T1000 (cell line): ENCODE data around the gene PELI1.
A peak's percentile ranks its signal among the peaks of the same experiment; 100 is the strongest.
"Not testable (repeated sequence)": the region's sequence is repeated elsewhere in the genome, so short reads cannot be mapped to it uniquely, and the experiment has no call there.

Experiments
- DNase-seq: peaks from one replicate; lab custom pipeline; 2025; ENCODE audit warnings: mixed read lengths; lab: John Stamatoyannopoulos, UW

Gene PELI1

DNA sequence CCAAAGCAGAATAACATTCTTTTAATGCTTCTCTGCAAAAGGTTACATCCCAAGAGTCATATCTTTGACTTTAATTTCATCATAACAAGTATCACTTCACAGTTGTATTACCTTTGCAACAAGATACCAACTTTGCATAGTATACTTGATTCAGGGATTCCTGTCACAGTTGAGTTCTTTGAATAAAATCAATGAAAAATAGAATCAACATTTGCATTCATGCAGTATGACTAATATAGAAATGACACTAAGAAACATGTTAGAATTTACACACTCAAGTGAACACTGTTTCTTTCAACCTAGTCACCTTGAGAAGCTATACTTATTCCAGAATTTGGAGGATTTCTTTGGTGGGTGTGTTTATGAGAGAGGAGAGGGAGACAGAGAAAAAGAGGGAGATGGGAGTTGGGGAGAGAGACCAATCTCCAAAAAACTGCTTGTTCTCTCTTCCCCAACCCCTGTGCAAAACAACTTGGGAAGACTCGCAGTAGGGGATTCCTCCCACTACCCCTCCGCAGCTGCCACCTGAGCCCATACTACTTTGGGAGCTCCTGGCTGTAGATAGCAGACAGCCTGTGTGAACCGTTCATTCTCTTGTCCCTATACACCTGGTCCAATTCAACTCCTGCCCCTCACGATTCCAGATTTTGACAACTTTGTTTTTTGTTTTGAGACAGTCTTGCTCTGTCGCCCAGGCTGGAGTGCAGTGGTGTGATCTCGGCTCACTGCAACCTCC, 57.7 kb downstream of the PELI1 start:
- no peak for DNase-seq

DNA sequence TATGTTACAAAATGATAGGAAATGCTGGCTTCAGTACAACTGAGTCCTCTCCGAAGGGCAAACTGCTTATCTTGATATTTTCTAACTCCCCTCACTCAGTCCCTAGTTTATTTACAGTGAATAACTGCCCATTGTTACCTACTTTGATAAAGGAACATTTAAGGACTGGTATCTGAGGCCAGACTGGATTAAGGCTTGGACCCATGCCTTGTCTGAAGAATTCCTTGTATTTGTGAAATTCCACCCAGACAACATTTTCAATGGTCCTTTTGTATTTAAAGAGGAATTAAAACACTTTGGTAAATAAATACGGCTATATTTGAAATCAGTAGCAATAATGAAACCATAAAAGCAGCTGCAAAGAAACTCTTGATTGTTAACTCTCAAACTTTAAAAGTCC, 58.3 kb downstream of the PELI1 start:
- DNase-seq, result no peak

DNA sequence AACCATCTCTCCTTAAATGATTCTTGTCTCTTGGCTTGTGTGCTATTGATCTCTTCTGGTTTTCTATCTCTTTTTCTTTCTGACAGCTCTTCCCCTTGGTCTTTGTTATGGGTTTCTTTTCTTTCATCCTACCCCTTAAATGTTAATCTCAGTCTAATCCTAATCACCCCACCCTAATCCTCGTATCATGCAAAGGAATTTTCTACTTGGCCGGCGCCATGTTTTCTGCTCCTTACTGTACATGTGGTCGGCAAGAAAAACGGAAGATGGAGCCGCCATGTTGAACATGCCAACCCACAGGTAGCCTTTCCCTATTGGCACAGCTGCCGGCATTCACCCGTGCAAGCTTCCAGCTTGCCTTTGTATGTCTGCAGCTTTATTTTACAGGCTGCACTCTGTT, 63.2 kb downstream of the PELI1 start:
- DNase-seq, result no peak

DNA sequence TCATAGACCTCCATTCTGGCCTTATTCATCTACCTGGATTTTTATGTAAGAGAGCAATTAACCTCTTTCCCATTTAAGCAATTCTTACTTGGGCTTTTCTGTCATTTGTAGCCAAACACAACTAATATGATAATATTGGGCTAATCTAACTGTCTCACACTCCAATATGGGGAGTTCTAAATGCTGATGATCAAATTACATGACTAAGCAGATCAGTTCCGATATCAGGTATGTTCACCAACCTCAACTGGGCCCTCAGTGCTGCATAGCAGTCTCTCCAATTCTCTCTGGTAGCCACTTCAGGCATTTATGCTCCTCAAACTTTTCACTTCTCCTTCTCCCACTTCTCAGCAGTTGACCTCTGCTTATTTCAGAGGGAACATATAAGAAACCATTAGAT, 64.0 kb downstream of the PELI1 start:
- DNase-seq, result no peak

DNA sequence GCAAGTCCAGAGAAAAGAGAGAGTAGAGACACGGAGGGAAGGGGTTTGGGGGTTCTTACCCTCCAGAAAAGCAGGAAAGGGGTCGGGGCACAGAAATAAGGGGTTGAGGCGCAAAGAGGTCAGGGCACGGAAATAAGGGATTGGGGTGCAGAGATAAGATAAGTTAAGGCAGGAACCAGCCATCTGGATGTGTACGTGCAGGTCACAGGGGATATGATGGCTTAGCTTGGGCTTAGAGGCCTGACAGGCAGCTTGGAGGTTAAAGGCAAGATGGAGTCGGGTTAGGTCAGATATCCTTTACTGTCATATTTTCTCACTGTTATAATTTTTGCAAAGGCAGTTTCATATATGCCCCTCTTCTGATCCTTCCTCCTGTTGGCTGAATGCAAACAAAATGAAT, 64.5 kb downstream of the PELI1 start:
- not testable (repeated sequence) for DNase-seq

DNA sequence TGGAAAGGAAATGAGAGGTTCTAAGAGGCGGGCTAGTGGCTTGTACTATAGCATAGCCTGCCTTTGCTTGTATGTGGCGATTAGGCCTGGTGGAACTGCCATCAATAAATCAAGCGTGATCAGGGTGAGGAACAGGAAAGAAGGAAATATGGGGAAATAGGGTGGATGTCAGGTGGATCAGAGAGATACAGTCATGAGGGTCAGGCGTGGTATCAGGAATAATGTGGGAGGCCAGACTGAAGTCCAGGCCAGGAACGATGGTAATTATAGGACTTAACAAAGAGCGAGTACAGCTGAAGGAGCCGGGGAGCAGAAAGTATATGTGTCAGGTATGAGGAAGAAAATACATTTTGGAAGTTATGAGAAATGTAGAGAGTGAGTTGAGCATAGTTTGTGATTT, 67.4 kb downstream of the PELI1 start:
- not testable (repeated sequence) for DNase-seq

DNA sequence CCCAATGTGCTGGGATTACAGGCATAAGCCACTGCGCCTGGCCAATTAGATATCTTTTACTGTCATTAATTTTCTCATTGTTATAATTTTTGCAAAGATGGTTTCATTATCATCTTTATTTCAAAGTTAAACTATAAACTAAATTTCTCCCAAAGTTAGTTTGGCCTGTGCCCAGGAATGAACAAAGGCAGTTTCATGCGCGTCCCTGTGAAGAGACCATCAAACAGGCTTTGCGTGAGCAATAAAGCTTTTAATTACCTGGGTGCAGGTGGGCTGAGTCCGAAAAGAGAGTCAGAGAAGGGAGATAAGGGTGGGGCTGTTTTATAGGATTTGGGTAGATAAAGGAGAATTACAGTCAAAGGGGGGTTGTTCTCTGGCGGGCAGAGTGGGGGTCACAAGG, 69.6 kb downstream of the PELI1 start:
- DNase-seq, result not testable (repeated sequence)

DNA sequence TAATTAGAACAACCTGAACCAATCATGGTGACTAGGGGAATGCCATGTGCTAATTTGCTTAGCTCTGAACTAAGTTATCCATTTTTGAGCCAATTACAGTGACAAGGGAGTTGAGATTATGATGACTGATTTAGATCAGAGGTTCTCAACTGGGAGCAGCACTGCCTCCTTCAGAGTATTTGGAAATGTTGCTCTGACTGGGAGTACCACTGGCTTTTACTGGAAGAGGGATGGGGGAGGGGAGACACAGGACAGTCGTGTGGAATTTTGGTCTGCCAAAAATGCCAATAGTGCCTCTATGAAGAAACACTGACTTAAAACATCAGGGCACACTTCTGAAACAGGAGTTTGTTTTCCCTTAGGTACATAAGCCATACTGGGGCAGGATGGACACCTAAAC, 76.9 kb downstream of the PELI1 start:
- DNase-seq, result no peak

DNA sequence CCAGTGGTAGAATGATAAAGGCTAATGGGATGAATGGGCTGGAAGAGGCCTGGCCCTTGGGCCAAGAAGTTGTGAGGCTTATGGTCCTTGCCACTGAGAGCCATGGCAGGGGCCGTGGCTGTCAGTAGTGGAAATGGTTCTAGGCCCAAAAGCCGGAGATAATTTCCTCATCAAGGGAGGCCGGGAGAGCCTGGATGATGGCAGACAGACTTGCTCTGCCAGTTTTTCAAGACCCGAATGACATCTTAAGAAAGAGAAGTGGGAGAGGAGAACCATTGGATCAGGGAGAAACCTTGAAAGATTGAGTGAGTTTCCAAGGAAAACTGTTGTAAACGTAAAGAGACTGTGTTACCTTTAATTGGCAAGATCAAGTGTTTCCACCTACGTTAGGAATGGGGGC, 78.7 kb downstream of the PELI1 start:
- no peak for DNase-seq

DNA sequence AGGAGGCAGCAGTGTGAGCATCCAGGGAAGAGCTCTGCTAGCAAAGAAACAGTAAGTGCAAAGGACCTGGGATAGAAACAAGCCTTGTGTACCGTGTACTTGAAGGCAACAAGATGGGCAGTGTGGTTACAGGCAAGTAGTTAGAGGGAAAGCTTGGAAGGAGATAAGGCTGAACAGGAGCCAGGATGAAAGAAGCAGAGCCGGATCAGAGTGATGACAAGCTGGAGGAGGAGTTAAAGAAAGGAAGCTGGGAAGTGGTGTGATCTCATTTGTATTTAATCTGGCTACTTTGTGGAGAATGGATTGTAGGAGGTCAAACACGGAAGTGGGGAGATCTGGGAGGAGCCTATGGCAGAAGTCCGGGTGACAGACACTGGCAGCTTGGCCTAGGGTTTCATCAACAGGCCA, 80.3 kb downstream of the PELI1 start:
- DNase-seq, result no peak

DNA sequence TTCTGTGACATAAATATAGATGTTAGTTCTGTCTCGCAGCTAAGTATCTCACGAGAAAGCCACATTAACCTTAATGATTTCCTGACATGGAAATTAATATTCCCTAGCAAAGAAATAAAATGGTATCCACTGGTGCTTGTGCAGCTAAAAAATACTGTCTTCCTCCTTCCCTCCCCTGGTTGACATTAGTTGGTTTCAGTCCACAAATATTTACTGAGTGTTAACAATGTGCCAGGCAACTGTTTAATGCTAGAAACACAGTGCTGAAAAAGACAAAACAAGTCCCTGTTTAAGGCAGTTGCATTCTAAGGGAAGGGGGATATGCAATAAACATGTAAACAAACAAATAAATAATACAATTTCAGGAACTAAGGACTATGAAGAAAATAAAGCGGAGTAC, 80.8 kb downstream of the PELI1 start:
- DNase-seq, result no peak

DNA sequence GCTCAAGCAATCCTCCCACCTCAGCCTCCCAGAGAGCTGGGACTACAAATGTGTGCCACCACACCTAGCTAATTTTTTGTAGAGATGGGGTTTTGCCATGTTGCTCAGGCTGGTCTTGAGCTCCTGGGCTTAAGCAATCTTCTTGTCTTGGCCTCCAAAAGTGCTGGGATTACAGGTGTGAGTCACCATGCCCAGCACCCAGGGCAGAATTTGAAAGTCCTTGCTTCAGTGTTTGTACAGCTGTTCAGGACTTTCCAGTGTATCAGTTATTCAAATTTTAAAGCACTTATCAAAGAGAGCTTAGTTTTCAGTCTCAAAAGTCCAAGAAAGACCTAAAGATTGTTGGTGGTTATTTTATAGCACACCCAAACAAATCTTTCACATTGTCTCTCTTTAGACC, 81.4 kb downstream of the PELI1 start:
- no peak for DNase-seq

DNA sequence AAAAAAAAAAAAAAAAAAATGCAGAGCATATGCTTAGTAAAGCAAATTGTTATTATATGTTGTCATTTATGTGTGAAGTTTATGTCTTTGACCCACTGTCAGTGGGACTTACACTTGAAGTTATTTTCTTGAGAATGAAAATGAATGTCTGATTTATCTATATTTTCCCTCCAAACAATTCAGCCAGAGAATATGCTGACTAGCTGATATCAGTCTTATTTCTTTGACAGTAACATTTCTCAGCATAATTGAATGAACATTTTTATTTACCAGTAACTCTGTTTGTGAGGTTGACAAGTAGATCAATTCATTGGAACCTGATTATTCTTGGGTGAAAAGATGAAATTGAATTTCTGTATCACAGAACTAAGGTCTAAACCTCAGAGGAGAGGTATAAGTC, 85.0 kb downstream of the PELI1 start:
- DNase-seq, result no peak

DNA sequence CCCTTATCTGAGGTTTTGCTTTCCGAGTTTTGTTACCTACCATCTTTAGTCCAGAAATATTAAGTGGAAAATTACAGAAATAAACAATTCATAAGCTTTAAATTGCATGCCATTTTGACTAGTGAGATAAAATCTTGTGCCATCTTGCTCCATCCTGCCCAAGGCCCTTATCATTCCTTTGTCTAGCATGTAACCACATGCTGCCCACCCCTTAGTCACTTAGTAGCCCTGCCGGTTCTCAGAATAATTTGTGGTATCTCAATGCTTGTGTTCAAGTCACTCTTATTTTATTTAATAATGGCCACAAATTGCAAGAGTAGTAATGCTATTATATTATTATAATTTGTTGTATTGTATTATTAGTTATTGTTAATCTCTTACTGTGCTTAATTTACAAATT, 88.2 kb downstream of the PELI1 start:
- DNase-seq, result no peak

DNA sequence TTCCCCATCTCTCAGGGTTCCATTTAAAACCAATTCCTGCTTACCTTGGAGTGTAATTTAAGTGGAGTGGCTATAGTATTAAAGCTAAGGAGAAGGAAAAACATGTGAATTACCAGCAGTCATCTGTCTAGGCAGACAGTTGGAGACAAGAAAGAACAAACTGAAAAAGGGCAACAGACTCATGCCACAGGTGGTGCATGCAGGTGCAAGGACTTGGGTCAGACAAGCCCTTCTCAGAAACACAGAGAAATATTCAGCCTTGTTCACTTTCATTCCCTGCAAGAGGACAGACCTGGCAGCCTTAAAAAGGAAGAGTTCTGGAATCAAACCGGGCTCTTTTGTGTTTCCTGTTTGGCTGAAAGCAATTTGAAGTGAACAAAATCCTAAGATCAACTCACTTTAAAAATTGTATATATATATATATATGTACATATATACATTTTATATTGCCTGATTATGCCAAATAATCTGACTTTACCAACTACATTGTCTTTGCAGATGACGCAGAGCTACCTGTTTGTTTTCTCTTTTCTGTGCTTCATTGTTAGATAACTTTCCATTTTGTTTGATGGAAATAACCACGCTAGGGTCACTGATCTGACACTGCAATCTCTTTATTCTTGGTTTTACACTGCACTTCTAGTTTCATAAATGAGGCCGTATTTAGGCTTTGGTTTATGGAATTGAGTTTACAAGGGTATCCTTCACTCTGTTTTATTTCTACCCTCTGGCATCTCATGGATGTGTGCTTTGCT, 89.9 kb downstream of the PELI1 start:
- no peak for DNase-seq

DNA sequence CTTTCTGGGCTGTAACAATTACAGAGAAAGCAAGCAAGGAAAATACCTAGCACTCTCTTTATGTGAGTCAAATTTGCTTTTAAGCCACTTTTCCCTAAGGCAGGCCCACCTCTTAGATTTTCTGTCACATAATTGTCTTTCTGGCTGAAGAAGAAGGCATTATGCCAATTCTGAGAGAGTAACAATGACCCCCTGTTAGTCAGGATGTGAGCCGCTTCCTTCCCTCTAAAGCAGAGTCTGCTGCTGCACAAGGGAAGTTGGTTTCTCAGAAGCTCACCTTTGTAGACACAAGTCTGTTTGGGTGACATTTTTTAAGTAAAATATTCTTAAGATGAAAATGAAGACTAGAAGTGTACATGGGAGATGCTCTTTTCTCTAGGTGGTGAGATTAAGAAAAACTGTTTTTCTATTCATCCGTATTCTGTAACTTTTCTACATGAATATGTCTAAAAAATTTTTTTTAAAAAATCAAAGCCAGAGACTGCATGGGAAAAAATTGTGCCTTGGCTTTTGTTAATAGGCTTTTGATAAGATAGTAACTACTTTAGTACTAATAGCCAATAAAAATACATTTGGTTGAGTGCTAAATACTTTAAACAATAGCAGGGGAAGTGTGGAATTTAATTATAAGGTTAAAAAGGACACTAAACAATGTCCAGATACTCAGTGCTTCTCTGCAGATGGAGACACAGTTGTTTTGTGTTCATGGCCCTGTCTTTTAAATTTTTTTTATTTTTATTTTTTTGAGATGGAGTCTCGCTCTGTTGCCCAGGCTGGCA, 91.6 kb downstream of the PELI1 start:
- no peak for DNase-seq

DNA sequence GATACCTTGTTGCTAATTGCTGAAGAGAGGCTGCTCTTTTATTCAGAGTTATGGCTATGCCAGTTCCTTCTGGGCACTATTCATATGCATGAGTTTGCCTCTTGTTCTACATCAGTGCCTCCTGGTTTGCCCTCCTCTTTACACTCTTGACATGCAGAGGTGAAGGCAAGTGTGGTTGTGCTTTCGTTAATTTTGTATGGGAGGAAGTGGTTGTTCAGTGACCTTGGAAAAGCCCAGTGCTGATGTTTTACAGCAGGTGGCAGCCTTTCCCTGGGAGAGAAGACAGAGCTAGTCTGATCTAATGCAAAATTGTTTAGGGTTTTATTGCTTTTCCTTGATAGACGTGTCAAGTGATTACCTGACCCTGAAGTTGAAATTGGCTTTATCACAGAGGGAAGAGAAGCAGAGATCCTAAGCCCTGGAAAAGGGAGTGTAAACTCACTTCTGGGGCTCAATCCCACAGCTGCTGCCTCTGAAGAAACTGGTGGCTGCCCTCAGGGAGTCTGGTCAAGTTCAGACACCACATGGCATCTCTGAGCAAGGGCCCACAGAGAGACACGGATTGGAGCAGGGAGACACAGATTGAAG, 94.5 kb downstream of the PELI1 start:
- DNase-seq, result peak; percentile 21

DNA sequence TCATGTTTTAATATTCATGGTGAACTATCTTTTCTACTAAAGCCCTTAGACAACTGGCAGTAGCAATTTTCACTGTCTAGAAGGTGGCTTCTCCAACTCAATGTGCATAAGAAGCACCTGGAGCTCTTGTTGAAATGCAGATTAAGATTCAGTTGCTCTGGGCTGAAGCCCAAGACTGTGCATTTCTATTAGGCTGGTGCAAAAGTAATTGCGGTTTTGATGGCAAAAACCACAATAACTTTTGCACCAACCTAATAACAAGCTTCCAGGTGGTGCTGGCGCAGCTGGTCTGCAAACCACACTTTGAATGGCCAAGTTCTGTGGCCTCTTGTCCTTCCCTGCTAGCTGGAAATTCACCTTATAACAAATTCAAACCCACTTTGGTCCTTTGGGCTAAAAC, 98.3 kb downstream of the PELI1 start:
- no peak for DNase-seq
